DND-41 (cell line): ENCODE results near the gene THOC7.

Experiments
- ATAC-seq: fragments of 200-7000 bp; cut with Tn5 transposase; 3 replicates; pipeline ENCODE4 v1.9.1; 2021; ENCODE audit warnings: low read depth; ENCODE audit not compliant: insufficient read depth
- DNase-seq: peaks from one replicate; pipeline ENCODE4 v3.0.0-alpha.2; 2020
- H2AFZ ChIP-seq: 2 replicates; pipeline ENCODE4 v1.6.0; 2012; ENCODE audit warnings: low read depth, low read length
- H3K27ac ChIP-seq: 2 replicates; pipeline ENCODE4 v1.5.1; 2012; ENCODE audit warnings: low read length, inconsistent platforms
- H3K27me3 ChIP-seq: fragments of 200-600 bp; sonication (generic); 2 replicates; pipeline ENCODE4 v1.6.0; 2012; ENCODE audit warnings: low read length, mild to moderate bottlenecking, inconsistent platforms; ENCODE audit not compliant: insufficient read depth, poor library complexity
- H3K36me3 ChIP-seq: 2 replicates; pipeline ENCODE4 v1.5.1; 2012; ENCODE audit warnings: low read length, inconsistent platforms; ENCODE audit not compliant: insufficient read depth
- H3K4me1 ChIP-seq: 2 replicates; pipeline ENCODE4 v1.5.1; 2012; ENCODE audit warnings: mild to moderate bottlenecking, low read length; ENCODE audit not compliant: insufficient read depth
- H3K4me2 ChIP-seq: 2 replicates; pipeline ENCODE4 v1.6.0; 2012; ENCODE audit warnings: mild to moderate bottlenecking, moderate library complexity, low read length, inconsistent platforms; ENCODE audit not compliant: insufficient read depth
- H3K4me3 ChIP-seq, 2 experiments: fragments of 200-600 bp in 1 of 2; shearing (Covaris generic) in 1 of 2; 2 replicates each; pipeline ENCODE4 v1.5.1; 2012 to 2016; ENCODE audit warnings: inconsistent platforms in 2 of 2, low read length in 2 of 2, mild to moderate bottlenecking in 2 of 2, low read depth in 1 of 2, moderate library complexity in 1 of 2
- H3K79me2 ChIP-seq: 2 replicates; pipeline ENCODE4 v1.6.0; 2012; ENCODE audit warnings: low read length, inconsistent platforms; ENCODE audit not compliant: insufficient read depth
- H3K9ac ChIP-seq: 2 replicates; pipeline ENCODE4 v1.6.0; 2012; ENCODE audit warnings: low read depth, mild to moderate bottlenecking, inconsistent platforms, low read length, moderate library complexity
- H3K9me3 ChIP-seq: 2 replicates; pipeline ENCODE4 v1.5.1; 2012; ENCODE audit warnings: low read length, moderate library complexity, mild to moderate bottlenecking, inconsistent platforms; ENCODE audit not compliant: insufficient read depth, severe bottlenecking
- H4K20me1 ChIP-seq: 2 replicates; pipeline ENCODE4 v1.6.0; 2012; ENCODE audit warnings: low read length; ENCODE audit not compliant: insufficient read depth
- CTCF ChIP-seq: IDR thresholded peaks from 2 replicates; pipeline ENCODE4 v1.5.1; 2012; ENCODE audit warnings: borderline replicate concordance, low read length, moderate library complexity, mild to moderate bottlenecking; ENCODE audit not compliant: poor library complexity, severe bottlenecking; ENCODE audit errors: extremely low read depth
- EZH2 ChIP-seq: IDR thresholded peaks from 3 replicates; pipeline ENCODE4 v1.6.1; 2012; ENCODE audit warnings: borderline replicate concordance, low read depth, mild to moderate bottlenecking, moderate library complexity, low read length, inconsistent platforms; ENCODE audit not compliant: severe bottlenecking

Gene THOC7

GRCh38 chr3:63851287-63851686 lies 12.3 kb downstream of the THOC7 start:
- no peak for DNase-seq
- no peak for ATAC-seq
- Histone ChIP-seq H4K20me1 (peaks cover 21% of the 10 kb centered on the region; the same call in 1 of the 2 replicates), H3K9ac (no peak overlapping the region), H3K79me2 (peaks cover 88% of the 10 kb centered on the region), H3K4me1 (0 out of 2 replicates have a peak, but pooled peaks cover 3% of the 10 kb centered on the region), H3K4me3 (no peak overlapping the region), H2AFZ (no peak overlapping the region), H3K27me3 (no peaks in the 10 kb centered on the region), H3K4me2 (no peak overlapping the region), H3K36me3 (no peaks in the 10 kb centered on the region), H3K9me3 (no peaks in the 10 kb centered on the region), H3K27ac (no peak overlapping the region)
- TF ChIP-seq CTCF (no peak), EZH2 (no peak)

GRCh38 chr3:63849175-63849574 lies 14.4 kb downstream of the THOC7 start:
- Histone ChIP-seq H3K4me1 (no peaks in the 10 kb centered on the region), H3K9ac (no peak overlapping the region), H2AFZ (no peak overlapping the region), H3K79me2 (peaks cover 88% of the 10 kb centered on the region), H4K20me1 (peaks cover 11% of the 10 kb centered on the region; the same call in 1 of the 2 replicates), H3K4me3 (no peak overlapping the region), H3K27me3 (no peaks in the 10 kb centered on the region), H3K4me2 (no peak overlapping the region), H3K9me3 (no peaks in the 10 kb centered on the region), H3K36me3 (no peaks in the 10 kb centered on the region; the same call in 1 of the 2 replicates), H3K27ac (no peak overlapping the region)
- TF ChIP-seq CTCF = no peak
- TF ChIP-seq EZH2 = no peak
- ATAC-seq (peak; percentile 40; the same call in 1 of the 3 replicates), DNase-seq (no peak)

- H3K4me3 ChIP-seq = no peak overlapping the region
Observed at GRCh38 chr3:63847718-63848450, 15.7 kb downstream of the THOC7 start.

More at GRCh38 chr3:63847718-63848450, 15.7 kb downstream of the THOC7 start:
- no peak overlapping the region for H3K27ac ChIP-seq
- no peak for TF ChIP-seq CTCF
- TF ChIP-seq EZH2 = no peak
- H4K20me1 ChIP-seq = peaks cover 11% of the 10 kb centered on the region; the same call in 1 of the 2 replicates
- H3K4me1 ChIP-seq = no peaks in the 10 kb centered on the region
- H3K9me3 ChIP-seq = no peaks in the 10 kb centered on the region
- no peak overlapping the region for H3K9ac ChIP-seq
- H3K36me3 ChIP-seq = peaks cover 3% of the 10 kb centered on the region; the same call in 1 of the 2 replicates
- H3K4me2 ChIP-seq = no peak overlapping the region
- H3K79me2 ChIP-seq = peaks cover 89% of the 10 kb centered on the region
- ATAC-seq (no peak), DNase-seq (no peak)
- H3K27me3 ChIP-seq = no peaks in the 10 kb centered on the region
- no peak overlapping the region for H2AFZ ChIP-seq
